GM18907 (cell line): Measurements from ENCODE around the gene SOX15.
"Not testable (repeated sequence)": the region's sequence is repeated elsewhere in the genome, so short reads cannot be mapped to it uniquely, and the experiment has no call there.

Source experiments
- ATAC-seq: cut with Tn5 transposase; IDR thresholded peaks from one replicate; pipeline ENCODE4 v1.9.1; 2021; ENCODE audit warnings: mild to moderate bottlenecking, moderate library complexity; ENCODE audit not compliant: unreplicated experiment

Gene SOX15

GRCh38 chr17:7611635-7612293 lies 21.9 kb upstream of the SOX15 start:
- ATAC-seq: no peak

DNA sequence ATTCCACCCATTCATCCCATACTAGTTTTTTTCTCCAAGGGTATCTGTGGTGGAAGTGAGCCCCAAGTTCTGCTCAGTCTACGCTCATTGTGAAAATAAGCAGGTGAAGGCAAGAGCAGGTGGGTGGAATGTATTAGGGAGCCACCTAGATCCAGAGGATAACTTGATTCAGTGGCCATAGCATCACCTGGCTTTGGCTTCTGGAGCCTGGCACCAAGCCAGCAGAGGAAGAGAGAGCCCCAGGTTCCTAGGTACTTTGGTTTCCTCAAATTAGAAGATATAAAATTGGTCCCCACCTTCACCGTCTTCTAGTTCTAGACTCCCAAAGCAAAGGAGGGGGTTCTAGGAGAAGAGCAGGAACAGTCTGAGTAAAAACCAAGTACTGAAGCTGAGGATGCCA lies 20.7 kb upstream of the SOX15 start:
- no peak for ATAC-seq

GRCh38 chr17:7606280-7606679 lies 16.4 kb upstream of the SOX15 start:
- ATAC-seq: no peak

- ATAC-seq: not testable (repeated sequence)
Observed at GRCh38 chr17:7597561-7597960, 7.7 kb upstream of the SOX15 start.

GRCh38 chr17:7593296-7593695 lies 3.4 kb upstream of the SOX15 start:
- no peak for ATAC-seq

DNA sequence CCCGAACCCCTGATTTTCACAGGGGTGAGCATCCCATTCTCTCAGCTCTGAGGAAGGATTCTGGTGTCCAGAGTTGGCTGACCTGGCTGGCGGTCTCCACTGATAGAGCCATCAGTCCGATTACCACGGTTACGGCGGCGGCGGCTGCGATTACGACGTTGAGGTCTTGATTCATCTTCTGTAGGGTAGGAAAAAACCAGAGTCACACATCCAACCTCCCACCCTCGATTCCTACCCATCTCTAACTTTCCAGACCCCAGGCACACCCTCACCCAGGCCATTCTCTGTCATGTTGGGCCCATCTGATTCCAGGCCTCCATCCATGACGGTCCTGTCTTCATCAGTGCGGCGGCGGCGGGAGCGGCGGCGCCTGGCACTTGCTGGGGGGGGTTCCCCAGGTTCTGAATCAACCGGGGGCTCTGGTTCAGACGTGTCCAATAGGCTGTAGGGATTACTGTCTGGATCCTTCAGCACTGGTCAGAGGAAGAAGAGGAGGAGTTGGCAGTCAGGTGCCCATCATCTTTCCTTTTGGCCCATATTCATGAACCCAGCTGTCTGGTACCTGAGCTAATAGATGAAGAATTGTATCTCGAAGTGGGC lies 2.6 kb upstream of the SOX15 start:
- no peak for ATAC-seq

- no peak for ATAC-seq
Observed at GRCh38 chr17:7591596-7591995, 1.7 kb upstream of the SOX15 start.

- no peak for ATAC-seq
Observed at GRCh38 chr17:7590743-7591142, 849 bp upstream of the SOX15 start.

- no peak for ATAC-seq
Observed at GRCh38 chr17:7589204-7589868, 558 bp downstream of the SOX15 start.

DNA sequence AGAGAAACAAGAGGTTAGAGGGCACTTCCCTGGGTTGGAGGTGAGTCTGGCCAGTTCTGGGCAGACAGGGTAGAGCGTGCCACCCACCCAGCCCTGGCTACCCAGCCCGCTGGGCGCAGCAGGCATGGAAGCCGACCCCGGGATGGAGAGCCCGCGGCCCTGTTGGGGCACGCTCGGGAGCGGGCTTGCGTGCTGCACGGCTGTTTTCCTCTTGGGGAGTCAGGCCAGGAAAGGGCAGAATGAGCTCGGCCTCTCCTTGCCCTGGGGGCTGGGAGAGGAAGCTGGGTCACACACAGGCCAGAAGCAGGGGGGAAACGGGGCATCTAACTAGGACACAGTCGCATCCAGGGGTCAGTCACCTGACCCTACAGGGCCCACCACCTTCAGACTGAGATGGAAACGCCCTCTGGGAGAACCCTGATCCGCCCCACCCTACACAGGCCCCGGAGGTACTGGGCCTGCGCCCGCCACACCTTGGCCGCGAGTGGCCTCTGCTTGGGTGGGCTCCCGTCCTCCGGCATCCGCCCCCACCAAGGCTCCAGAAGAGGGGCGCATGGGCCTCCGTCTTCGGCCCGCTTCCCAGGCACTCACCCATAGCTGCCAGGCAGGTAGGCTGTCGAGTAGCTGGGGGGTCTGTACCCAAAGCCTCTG lies 1.2 kb downstream of the SOX15 start:
- ATAC-seq: no peak

DNA sequence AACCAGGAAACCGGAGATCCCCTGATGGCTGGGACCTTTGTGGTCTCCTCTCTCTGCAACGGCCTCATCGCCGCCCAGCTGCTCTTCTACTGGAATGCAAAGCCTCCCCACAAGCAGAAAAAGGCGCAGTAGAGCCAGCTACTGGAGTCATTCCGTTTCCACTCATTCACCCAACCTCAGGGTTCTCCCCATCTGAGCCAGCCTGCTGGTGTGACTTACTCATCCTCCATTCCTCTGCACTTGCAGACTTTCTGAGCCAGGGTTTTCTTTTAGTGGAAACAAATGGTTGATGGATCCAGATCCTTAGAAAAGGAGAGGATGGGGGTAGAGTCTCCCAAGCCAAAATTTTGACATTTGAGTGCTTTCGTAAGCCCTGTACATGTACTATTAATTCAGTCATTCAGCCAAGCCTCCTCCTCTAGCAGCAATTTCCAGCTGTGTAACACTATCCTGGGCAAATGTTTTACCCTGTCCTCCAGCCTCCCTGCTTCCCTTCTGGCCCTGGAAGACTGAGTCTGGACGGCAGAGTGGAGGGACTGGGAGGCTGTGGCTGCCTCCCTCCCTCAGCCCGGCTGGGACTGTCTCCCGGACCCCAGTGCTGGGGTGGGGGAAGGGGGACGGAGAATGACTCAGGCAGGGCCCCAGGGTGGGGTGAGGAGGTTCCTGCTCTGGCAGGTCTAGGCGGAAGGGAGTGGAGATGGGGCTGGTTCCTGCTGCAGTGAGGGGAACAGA lies 2.3 kb downstream of the SOX15 start:
- ATAC-seq: no peak

GRCh38 chr17:7586673-7587419 lies 3.0 kb downstream of the SOX15 start:
- ATAC-seq: no peak

DNA sequence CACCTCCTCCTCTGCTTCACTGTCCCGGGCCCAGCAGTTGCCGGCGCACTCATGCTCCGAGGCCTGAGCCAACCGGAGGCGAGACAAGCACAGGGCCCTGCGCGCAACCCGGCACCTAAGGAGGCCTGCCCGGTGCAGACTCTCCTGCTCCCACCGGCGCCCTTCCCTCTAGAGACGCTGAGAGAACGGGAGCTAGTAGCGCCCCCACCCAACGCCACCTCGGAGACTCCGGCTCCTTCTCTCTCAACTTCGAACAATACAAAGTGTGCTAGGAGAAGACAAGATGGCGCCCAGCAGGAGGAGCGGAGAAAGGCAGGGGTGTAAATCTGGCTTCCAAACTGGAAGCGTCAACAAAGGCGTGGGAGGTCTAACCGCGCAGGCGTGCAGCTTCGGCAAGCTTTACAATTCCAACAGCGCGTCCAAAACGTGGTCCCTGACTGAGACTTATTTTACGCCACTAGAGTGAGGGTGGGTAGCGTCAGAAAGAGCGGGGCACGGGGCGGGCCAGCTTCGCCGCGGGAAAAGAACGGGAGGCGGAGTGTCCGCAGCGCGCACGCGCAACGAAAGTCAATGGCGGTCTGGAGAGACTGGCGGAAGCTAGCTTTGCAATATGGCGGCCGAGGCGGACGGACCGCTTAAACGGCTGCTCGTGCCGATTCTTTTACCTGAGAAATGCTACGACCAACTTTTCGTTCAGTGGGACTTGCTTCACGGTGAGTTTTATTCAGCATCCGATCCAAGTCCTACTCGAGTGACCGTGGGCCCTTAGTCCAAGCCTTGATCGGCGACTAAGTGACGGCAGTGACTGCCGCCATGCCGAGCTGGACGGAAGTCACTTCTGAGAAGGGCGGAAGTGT lies 6.4 kb downstream of the SOX15 start, which contains the start of gene MPDU1:
TSS of gene MPDU1 (plus strand) at position 600 of the 857 bp plus-strand sequence. CDS start at position 611, 11 bp downstream.
- ATAC-seq: peak; percentile 68

DNA sequence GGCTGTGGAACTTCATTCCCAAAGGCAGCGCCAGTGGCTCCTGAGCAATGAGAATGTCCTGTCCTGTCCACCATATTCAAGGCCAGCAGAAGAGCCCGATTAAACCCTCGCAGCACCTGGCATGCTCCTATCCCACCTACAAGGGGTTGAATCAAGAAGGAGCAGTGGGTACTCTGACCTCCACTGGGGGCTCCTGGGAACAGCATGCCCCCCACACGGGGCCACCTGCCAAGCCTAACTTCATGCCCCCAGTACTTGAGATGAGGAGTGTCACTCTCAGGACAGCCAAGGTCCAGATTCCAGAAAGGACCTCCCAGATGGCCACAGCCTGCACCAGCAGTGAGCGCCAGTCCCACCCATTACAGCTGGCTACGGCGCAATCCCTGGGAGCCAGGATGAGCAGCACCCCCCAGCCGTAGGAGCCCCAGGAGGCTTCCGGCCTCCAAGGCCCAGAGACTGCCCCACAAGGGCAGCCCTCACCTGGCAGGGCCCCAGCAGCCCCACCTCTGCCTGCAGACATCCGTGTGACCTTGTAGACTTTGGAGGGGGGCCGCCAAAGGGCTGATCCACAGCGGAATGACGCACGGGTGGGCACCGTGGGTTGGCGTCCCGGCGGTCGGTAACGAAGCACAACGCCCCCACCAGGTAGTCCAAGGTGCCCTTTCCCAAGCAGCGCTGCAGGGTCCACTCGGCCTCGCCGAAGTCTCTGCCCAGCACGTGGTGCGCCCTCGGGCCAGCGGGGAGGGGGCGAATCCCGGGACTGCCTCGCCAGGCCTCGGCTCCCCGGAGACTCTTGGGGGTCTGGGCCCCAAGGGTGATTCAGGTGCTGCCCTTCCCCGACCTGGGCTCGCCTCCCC lies 7.3 kb downstream of the SOX15 start:
- no peak for ATAC-seq

GRCh38 chr17:7580604-7581575 lies 9.0 kb downstream of the SOX15 start:
- ATAC-seq: no peak

DNA sequence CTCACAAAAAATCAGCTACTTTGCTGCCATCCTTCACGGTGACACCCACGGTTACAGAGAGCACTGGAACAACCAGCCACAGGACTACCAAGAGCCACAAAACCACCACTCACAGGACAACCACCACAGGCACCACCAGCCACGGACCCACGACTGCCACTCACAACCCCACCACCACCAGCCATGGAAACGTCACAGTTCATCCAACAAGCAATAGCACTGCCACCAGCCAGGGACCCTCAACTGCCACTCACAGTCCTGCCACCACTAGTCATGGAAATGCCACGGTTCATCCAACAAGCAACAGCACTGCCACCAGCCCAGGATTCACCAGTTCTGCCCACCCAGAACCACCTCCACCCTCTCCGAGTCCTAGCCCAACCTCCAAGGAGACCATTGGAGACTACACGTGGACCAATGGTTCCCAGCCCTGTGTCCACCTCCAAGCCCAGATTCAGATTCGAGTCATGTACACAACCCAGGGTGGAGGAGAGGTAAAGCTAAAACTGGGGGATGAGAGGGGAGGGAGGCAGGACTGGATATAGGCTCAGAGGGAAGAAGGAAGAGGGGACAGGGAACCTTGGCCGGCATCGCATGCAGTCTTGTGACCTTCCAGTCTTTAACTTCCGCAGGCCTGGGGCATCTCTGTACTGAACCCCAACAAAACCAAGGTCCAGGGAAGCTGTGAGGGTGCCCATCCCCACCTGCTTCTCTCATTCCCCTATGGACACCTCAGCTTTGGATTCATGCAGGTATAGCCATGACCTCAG lies 9.9 kb downstream of the SOX15 start:
- no peak for ATAC-seq
